ENCODE data around the gene TBC1D16. TPM values are rescaled to one million over a fixed set of nuclear protein-coding genes. Genes with fewer than 3 reads are reported as not detected.
A peak's percentile ranks its signal among the peaks of the same experiment; 100 is the strongest.

Gene TBC1D16
- total RNA-seq, 1 donor = 68.8 TPM

DNA sequence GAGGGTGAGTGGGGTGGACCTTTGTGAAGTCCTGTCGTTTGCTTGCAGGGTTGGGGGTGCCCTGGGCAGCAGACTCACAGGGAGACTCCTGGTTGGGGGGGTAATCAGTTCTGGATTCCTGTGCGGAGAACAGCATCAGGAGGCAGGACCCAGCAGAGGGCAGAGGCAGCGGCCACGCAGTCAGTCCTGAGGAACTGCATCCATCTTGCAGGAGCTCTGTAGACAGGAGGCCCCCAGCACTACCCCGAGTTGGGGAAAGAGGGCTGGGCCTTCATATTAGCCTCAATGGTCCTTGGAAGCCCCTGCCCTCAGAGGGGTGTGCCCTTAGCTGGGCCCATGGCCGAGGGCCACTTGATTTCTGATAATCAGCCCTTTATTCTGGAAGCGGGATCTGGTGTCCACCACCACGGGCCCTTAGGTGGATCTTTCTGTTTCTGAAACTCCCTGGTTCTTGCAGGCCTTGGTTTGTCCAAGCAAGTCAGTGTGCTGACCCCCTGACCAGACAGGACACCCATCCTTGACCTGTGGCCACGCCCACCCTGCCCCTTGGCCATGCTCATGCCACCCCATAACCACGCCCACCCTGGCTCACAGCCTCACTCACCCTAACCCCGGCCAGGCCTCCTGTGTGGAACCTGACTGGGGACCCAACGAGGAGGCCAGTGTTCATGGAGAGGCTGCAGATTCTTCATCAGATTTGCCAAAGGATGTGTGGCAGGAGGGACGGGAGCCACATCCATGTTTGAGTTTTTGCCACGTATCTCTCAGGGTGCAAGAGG, 122.9 kb downstream of the TBC1D16 start:
- no peak for TF ChIP-seq CTCF (IDR thresholded peaks at IDR 0.05; ENCODE audit: extremely low read depth, low read depth, low read length)
- Histone ChIP-seq H3K4me1 (ENCODE audit: insufficient read depth, low read length) (no peaks in the 10 kb centered on the region), H3K9me3 (ENCODE audit: low read depth, low read length) (no peaks in the 10 kb centered on the region), H3K4me3 (ENCODE audit: insufficient read depth, low read length) (no peak overlapping the region), H3K4me2 (ENCODE audit: insufficient read depth, low read length) (no peak overlapping the region), H4K20me1 (ENCODE audit: insufficient read depth, low read length) (no peaks in the 10 kb centered on the region), H3K36me3 (ENCODE audit: insufficient read depth, low read length) (no peaks in the 10 kb centered on the region), H3K79me2 (ENCODE audit: insufficient read depth, low read length) (no peaks in the 10 kb centered on the region), H3K27ac (ENCODE audit: low read depth, low read length) (no peak overlapping the region), H3K27me3 (ENCODE audit: insufficient read depth, low read length) (peaks cover 21% of the 10 kb centered on the region), H2AFZ (ENCODE audit: low read length) (no peak overlapping the region)
- peak; percentile 65 for DNase-seq (ENCODE audit: insufficient read length, low spot score, missing footprints)

DNA sequence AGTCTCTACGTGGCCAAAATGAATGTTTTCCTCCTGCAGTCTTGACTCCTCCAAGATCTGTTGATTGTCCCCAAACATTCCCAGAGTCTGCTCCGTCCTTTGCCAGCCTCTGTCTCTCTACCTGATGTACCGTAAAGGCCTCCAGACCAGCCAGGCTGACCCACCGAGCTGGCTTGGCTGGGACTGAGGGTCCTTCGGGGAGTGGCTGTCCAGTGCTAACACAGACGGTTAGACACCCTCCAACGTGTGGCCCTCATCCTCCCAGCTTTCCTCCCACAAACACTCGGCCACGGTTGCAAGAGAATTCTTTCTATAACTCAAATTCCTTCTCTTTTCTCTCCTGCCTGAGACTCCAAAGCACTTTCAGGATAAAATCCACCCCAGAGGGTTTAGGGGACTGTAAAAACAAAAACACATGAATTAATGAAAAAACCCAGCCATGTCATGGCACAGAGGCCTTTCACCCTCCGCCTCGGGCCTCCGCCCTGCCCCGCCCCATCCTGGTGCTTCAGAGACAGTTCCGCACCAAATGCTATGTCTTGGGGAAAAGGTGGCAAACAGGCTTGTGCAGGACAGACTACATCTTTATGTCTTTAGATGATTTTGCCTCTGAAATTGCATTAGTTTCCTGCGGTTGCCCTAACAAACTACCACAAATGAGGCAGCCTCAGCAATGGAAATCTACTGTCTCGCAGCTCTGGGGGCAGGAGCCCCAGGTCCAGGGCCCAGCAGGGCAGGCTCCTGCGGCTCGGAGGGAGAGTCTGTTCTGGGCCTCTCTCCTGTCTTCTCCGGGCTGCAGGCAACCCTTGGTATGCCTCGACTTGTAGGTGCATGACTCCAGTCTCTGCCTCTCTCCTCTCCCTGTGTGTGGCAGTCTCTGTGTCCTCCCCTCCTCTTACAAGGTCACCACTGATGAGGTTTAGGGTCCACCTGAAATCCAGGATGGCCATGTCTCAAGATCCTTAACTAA, 124.0 kb downstream of the TBC1D16 start:
- Histone ChIP-seq H3K9me3 (ENCODE audit: low read depth, low read length) (no peaks in the 10 kb centered on the region), H3K27me3 (ENCODE audit: insufficient read depth, low read length) (peaks cover 11% of the 10 kb centered on the region), H3K4me3 (ENCODE audit: insufficient read depth, low read length) (no peak overlapping the region), H3K27ac (ENCODE audit: low read depth, low read length) (no peak overlapping the region), H3K36me3 (ENCODE audit: insufficient read depth, low read length) (no peaks in the 10 kb centered on the region), H3K4me1 (ENCODE audit: insufficient read depth, low read length) (no peaks in the 10 kb centered on the region), H4K20me1 (ENCODE audit: insufficient read depth, low read length) (no peaks in the 10 kb centered on the region), H2AFZ (ENCODE audit: low read length) (no peak overlapping the region), H3K4me2 (ENCODE audit: insufficient read depth, low read length) (no peak overlapping the region), H3K79me2 (ENCODE audit: insufficient read depth, low read length) (no peaks in the 10 kb centered on the region)
- TF ChIP-seq CTCF (IDR thresholded peaks at IDR 0.05; ENCODE audit: extremely low read depth, low read depth, low read length) = no peak
- peak; percentile 67 for DNase-seq (ENCODE audit: insufficient read length, low spot score, missing footprints)

DNA sequence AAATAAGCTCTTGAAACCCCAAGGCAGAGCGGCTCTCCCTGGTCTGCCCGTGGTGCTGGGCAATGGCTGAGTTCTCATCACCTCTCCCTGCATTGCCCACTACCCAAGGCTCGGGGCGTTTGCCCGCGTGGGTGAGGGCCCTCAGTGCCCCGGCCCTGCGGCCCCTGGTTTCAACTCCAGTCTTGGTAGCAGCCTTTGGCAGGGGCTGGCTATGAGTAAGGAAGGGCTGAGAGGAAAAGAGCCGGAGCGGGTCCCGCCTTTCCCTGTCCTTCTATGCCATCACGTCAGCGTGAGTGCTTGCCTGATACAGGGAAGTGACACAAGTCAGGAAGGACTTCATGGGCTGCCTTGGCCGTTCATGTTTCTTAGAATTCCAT, 124.7 kb downstream of the TBC1D16 start:
- Histone ChIP-seq H3K36me3 (ENCODE audit: insufficient read depth, low read length) (no peaks in the 10 kb centered on the region), H2AFZ (ENCODE audit: low read length) (no peak overlapping the region), H3K4me2 (ENCODE audit: insufficient read depth, low read length) (no peak overlapping the region), H3K4me3 (ENCODE audit: insufficient read depth, low read length) (no peak overlapping the region), H3K27me3 (ENCODE audit: insufficient read depth, low read length) (peaks cover 8% of the 10 kb centered on the region), H3K4me1 (ENCODE audit: insufficient read depth, low read length) (no peaks in the 10 kb centered on the region), H3K27ac (ENCODE audit: low read depth, low read length) (no peak overlapping the region), H3K9me3 (ENCODE audit: low read depth, low read length) (no peaks in the 10 kb centered on the region), H4K20me1 (ENCODE audit: insufficient read depth, low read length) (no peaks in the 10 kb centered on the region), H3K79me2 (ENCODE audit: insufficient read depth, low read length) (no peaks in the 10 kb centered on the region)
- TF ChIP-seq CTCF (IDR thresholded peaks at IDR 0.05; ENCODE audit: extremely low read depth, low read depth, low read length) = no peak
- DNase-seq (ENCODE audit: insufficient read length, low spot score, missing footprints) = peak; percentile 21

DNA sequence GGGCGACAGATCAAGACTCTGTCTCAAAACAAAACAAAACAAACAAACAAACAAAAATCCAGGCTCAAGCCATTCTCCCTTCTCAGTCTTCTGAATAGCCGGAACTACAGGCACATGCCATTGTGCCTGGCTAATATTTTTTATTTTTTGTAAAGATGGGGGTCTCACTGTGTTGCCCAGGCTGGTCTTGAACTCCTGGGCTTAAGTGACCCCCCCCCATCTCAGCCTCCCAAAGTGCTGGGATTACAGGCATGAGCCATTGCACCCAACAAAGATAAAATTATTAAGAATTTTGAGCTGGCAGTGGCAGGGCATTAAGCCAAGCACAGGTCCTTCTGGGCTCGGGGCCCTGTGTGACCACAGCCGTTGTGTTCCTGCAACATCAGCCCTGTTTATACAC, 126.6 kb downstream of the TBC1D16 start:
- Histone ChIP-seq H3K36me3 (ENCODE audit: insufficient read depth, low read length) (no peaks in the 10 kb centered on the region), H2AFZ (ENCODE audit: low read length) (no peak overlapping the region), H3K9me3 (ENCODE audit: low read depth, low read length) (no peaks in the 10 kb centered on the region), H3K4me3 (ENCODE audit: insufficient read depth, low read length) (no peak overlapping the region), H3K4me1 (ENCODE audit: insufficient read depth, low read length) (no peaks in the 10 kb centered on the region), H3K27me3 (ENCODE audit: insufficient read depth, low read length) (peaks cover 8% of the 10 kb centered on the region), H4K20me1 (ENCODE audit: insufficient read depth, low read length) (no peaks in the 10 kb centered on the region), H3K79me2 (ENCODE audit: insufficient read depth, low read length) (no peaks in the 10 kb centered on the region), H3K4me2 (ENCODE audit: insufficient read depth, low read length) (no peak overlapping the region), H3K27ac (ENCODE audit: low read depth, low read length) (no peak overlapping the region)
- DNase-seq (ENCODE audit: insufficient read length, low spot score, missing footprints) = no peak
- TF ChIP-seq CTCF (IDR thresholded peaks at IDR 0.05; ENCODE audit: extremely low read depth, low read depth, low read length) = no peak
